K562 (cell line): ENCODE measurements around the gene PCDH7. TPM values are rescaled to one million over a fixed set of nuclear protein-coding genes. Genes with fewer than 3 reads are reported as not detected.

Source experiments
- ATAC-seq: fragments of 200-7000 bp; cut with Tn5 transposase; 3 replicates; pipeline ENCODE4 v1.9.1; 2020; ENCODE audit warnings: moderate library complexity
- BruUV-seq: library from RNA; stranded (reverse); fragments of 400-500 nt; replicated peaks from 2 replicates; lab custom pipeline; 2021; lab: Mats Ljungman, UMichigan
- CTCF ChIA-PET: fragments of 300-600 bp; formaldehyde crosslinking; extraction: SDS; loops from one replicate; lab custom pipeline; 2021; ENCODE audit warnings: low intra/inter-chr PET ratio; lab: Yijun Ruan, JAX
- POLR2A ChIA-PET: fragments of 300-600, 350-650 bp; sonication (Branson Sonifier 250); formaldehyde crosslinking; extraction: SDS; loops from one replicate; lab custom pipeline; 2021; ENCODE audit warnings: antibody characterized with exemption, inconsistent platforms; lab: Yijun Ruan, JAX
- DNase-seq, 4 experiments: peaks; one replicate each; pipeline versions ENCODE4 v3.0.0 to v3.0.0-alpha.2; 2011 to 2018; ENCODE audit warnings: low spot score in 3 of 4, mixed read lengths in 3 of 4; ENCODE audit errors: extremely low read depth in 1 of 4
- FAIRE-seq: peaks from 2 replicates; lab custom pipeline; 2011; peaks lifted over from hg19 to GRCh38; lab: Jason Lieb, UNC
- H2AFZ ChIP-seq: 2 replicates; pipeline ENCODE4 v1.6.0; 2011; ENCODE audit warnings: low read depth, low read length, control low read depth, inconsistent platforms
- H3K27ac ChIP-seq: fragments of 200-600 bp; 3 replicates; pipeline ENCODE4 v1.8.0; 2011; ENCODE audit warnings: low read depth, mild to moderate bottlenecking, control low read depth, inconsistent platforms, low read length, moderate library complexity, mixed read lengths; ENCODE audit errors: extremely low read depth
- H3K27me3 ChIP-seq, 2 experiments: fragments of 300-600 bp in 1 of 2; 2 replicates in 1 of 2; 3 replicates in 1 of 2; pipeline versions ENCODE4 v1.6.0 to v1.8.0; 2011; ENCODE audit warnings: inconsistent platforms in 2 of 2, low read length in 2 of 2, mild to moderate bottlenecking in 1 of 2, mixed read lengths in 1 of 2, moderate library complexity in 1 of 2; ENCODE audit not compliant: control insufficient read depth in 2 of 2, insufficient read depth in 2 of 2
- H3K36me3 ChIP-seq: fragments of 300-600 bp; 3 replicates; pipeline ENCODE4 v1.8.0; 2011; ENCODE audit warnings: mild to moderate bottlenecking, low read length, inconsistent platforms; ENCODE audit not compliant: control insufficient read depth, insufficient read depth
- H3K4me1 ChIP-seq, 2 experiments: fragments of 200-600 bp in 1 of 2; replicated peaks in 1 of 2; 2 replicates in 1 of 2; 3 replicates in 1 of 2; pipeline versions ENCODE4 v1.5.1 to v1.8.0; 2011; ENCODE audit warnings: inconsistent platforms in 2 of 2, low read length in 2 of 2, mild to moderate bottlenecking in 1 of 2, mixed read lengths in 1 of 2, moderate library complexity in 1 of 2; ENCODE audit not compliant: control insufficient read depth in 2 of 2, insufficient read depth in 2 of 2
- H3K4me2 ChIP-seq: 2 replicates; pipeline ENCODE4 v1.6.1; 2011; ENCODE audit warnings: low read length, control low read depth, inconsistent platforms, mixed read lengths; ENCODE audit not compliant: insufficient read depth
- H3K4me3 ChIP-seq: fragments of 200-600 bp; sonication (generic), shearing (Covaris generic); 2 replicates; pipeline ENCODE4 v1.5.1; 2016; ENCODE audit warnings: control low read depth, inconsistent platforms
- H3K79me2 ChIP-seq: fragments of 200-600 bp; 3 replicates; pipeline ENCODE4 v1.8.0; 2011; ENCODE audit warnings: low read length, inconsistent platforms; ENCODE audit not compliant: control insufficient read depth, insufficient read depth
- H3K9ac ChIP-seq, 2 experiments: 2 replicates each; pipeline versions ENCODE4 v1.6.0 to v1.6.1; 2011; ENCODE audit warnings: low read depth in 2 of 2, low read length in 2 of 2, control low read depth in 1 of 2, inconsistent platforms in 1 of 2, mild to moderate bottlenecking in 1 of 2, mixed read lengths in 1 of 2; ENCODE audit not compliant: insufficient read depth in 1 of 2
- H3K9me1 ChIP-seq: one replicate; pipeline ENCODE4 v1.6.0; 2011; ENCODE audit warnings: inconsistent platforms, mild to moderate bottlenecking, low read length, moderate library complexity; ENCODE audit not compliant: control insufficient read depth, insufficient read depth
- H3K9me3 ChIP-seq: replicated peaks from 2 replicates; pipeline ENCODE4 v1.5.1; 2011; ENCODE audit warnings: low read depth, low read length, inconsistent platforms; ENCODE audit not compliant: control insufficient read depth, insufficient read depth
- H4K20me1 ChIP-seq: replicated peaks from 2 replicates; pipeline ENCODE4 v1.6.1; 2011; ENCODE audit warnings: low read length, inconsistent platforms, mixed read lengths; ENCODE audit not compliant: control insufficient read depth, insufficient read depth
- ARNT ChIP-seq, 2 experiments: fragments of 450-650 bp; IDR thresholded peaks; 2 replicates each; pipeline ENCODE4 v1.6.1; 2016; ENCODE audit warnings: mild to moderate bottlenecking in 1 of 2
- EP400 ChIP-seq: fragments of 450-650 bp; IDR thresholded peaks from 2 replicates; pipeline ENCODE4 v1.6.1; 2017; ENCODE audit warnings: antibody characterized with exemption, mild to moderate bottlenecking, moderate library complexity
- ESRRA ChIP-seq: fragments of 450-650 bp; IDR thresholded peaks from 2 replicates; pipeline ENCODE4 v1.6.1; 2014; ENCODE audit warnings: low read depth, mild to moderate bottlenecking, moderate library complexity, borderline replicate concordance
- GABPB2 ChIP-seq: fragments of 250-450 bp; sonication (Bioruptor Pico); conservative IDR thresholded peaks from 2 replicates; pipeline ENCODE4 v1.5.1; 2021; ENCODE audit warnings: mild to moderate bottlenecking
- ZBTB17 ChIP-seq: fragments of 450-650 bp; formaldehyde crosslinking; IDR thresholded peaks from 2 replicates; pipeline ENCODE4 v1.4.0; 2020; ENCODE audit warnings: mild to moderate bottlenecking
- ZC3H8 ChIP-seq: fragments of 450-650 bp; IDR thresholded peaks from 2 replicates; pipeline ENCODE4 v1.6.1; 2017
- in situ Hi-C: fragments of 300-500 bp; cut with MboI; formaldehyde crosslinking; loops from 4 replicates; pipeline ENCODE4 v1.15.0; 2018; ENCODE audit warnings: inconsistent platforms, mixed read lengths
- intact Hi-C: fragments of 100-400 bp; cut with micrococcal nuclease; formaldehyde crosslinking; loops from 2 replicates; pipeline ENCODE4 v1.14.2; 2022
- polyA plus RNA-seq, 8 experiments: library from polyadenylated mRNA; depleted of rRNA in 4 of 8; stranded (reverse) in 5 of 8; unstranded in 3 of 8; fragments of >200 nt; fragmentation: Nextera tagmentation in 2 of 8; fragmentation: Illumina TruSeq in 1 of 8; extraction: Ambion mirVana in 2 of 8; extraction: Trizol in 1 of 8; gene quantifications; 2 replicates each; pipeline versions ENCODE4 v1.2.1 to v1.2.3, GENCODE V29; 2011 to 2014; ENCODE audit warnings: inconsistent platforms in 1 of 8, missing spikeins in 1 of 8
- total RNA-seq, 7 experiments: library from RNA; depleted of rRNA in 6 of 7; stranded (reverse); fragments of >200 nt in 6 of 7; fragmentation: Illumina TruSeq in 2 of 7; extraction: Trizol in 2 of 7; gene quantifications; 2 replicates each; pipeline versions ENCODE4 v1.2.1 to v1.2.3, GENCODE V29; 2011 to 2021; ENCODE audit warnings: low replicate concordance in 1 of 7
- TF ChIP-seq, protein P1 (sequence below): sonication (generic); formaldehyde crosslinking; IDR thresholded peaks from 2 replicates; pipeline ENCODE4 v1.8.0; 2022; ENCODE audit warnings: mild to moderate bottlenecking, missing genetic modification reagents
- TF ChIP-seq, protein P2 (sequence below), 2 experiments: fragments of 450-650 bp in 1 of 2; sonication (generic) in 1 of 2; formaldehyde crosslinking in 1 of 2; IDR thresholded peaks; 2 replicates each; pipeline versions ENCODE4 v1.7.1 to v1.9.0; 2016 to 2022; ENCODE audit warnings: inconsistent platforms in 1 of 2, mild to moderate bottlenecking in 1 of 2, missing genetic modification reagents in 1 of 2
- TF ChIP-seq, protein P3 (sequence below): fragments of 450-650 bp; IDR thresholded peaks from one replicate; pipeline ENCODE4 v1.6.1; 2018; ENCODE audit warnings: mild to moderate bottlenecking, moderate library complexity; ENCODE audit not compliant: partially characterized antibody
- TF ChIP-seq, protein P4 (sequence below): sonication (generic); formaldehyde crosslinking; IDR thresholded peaks from 2 replicates; pipeline ENCODE4 v1.8.0; 2022; ENCODE audit warnings: mild to moderate bottlenecking, low read depth, missing genetic modification reagents

The PCDH7 gene
- total and polyA plus RNA-seq, 9 of the 15 experiments (the other 6 are each of a cell fraction or from before 2014, with no cell fraction given), result not detected

DNA sequence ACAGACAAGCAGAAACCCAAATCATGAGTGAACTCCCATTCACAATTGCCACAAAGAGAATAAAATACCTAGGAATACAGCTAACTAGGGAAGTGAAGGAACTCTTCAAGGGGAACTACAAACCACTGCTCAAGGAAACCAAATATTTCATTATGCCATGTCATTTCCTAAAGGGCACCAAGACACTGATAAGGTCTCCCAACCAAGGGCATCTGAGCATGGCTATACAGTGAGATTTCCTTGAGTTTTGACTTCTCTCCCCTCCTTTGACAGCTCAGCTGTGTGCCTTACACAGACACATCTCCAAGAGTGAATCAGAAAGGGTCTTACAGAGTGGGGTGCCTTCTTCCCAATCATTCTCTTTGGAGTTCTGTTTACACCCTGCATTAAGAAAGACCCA is 40.4 kb downstream of the PCDH7 start:
- H3K4me2 ChIP-seq, result no peak overlapping the region
- no peaks in the 10 kb centered on the region for H4K20me1 ChIP-seq
- CTCF ChIA-PET, result no interaction called here
- no peaks in the 10 kb centered on the region for H3K79me2 ChIP-seq
- H3K4me1 ChIP-seq, result no peaks in the 10 kb centered on the region
- H3K4me3 ChIP-seq, result no peak overlapping the region
- H3K9me1 ChIP-seq, result no peaks in the 10 kb centered on the region
- H2AFZ ChIP-seq, result no peak overlapping the region
- H3K9ac ChIP-seq, result no peak overlapping the region
- POLR2A ChIA-PET, result no interaction called here
- FAIRE-seq (no peak), ATAC-seq (no peak), DNase-seq (no peak)
- in situ Hi-C loops (no loop called here), intact Hi-C loops (no loop called here)
- H3K27me3 ChIP-seq, result no peaks in the 10 kb centered on the region
- H3K27ac ChIP-seq, result no peak overlapping the region
- H3K36me3 ChIP-seq, result no peaks in the 10 kb centered on the region
- BruUV-seq, result no TSS peak
- H3K9me3 ChIP-seq, result no peaks in the 10 kb centered on the region; the same call in 1 of the 2 replicates
- TF ChIP-seq, protein P1, sequence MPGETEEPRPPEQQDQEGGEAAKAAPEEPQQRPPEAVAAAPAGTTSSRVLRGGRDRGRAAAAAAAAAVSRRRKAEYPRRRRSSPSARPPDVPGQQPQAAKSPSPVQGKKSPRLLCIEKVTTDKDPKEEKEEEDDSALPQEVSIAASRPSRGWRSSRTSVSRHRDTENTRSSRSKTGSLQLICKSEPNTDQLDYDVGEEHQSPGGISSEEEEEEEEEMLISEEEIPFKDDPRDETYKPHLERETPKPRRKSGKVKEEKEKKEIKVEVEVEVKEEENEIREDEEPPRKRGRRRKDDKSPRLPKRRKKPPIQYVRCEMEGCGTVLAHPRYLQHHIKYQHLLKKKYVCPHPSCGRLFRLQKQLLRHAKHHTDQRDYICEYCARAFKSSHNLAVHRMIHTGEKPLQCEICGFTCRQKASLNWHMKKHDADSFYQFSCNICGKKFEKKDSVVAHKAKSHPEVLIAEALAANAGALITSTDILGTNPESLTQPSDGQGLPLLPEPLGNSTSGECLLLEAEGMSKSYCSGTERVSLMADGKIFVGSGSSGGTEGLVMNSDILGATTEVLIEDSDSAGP (CRISPR knock-in tag), result no peak
- TF ChIP-seq ESRRA (no peak), ZBTB17 (no peak), ZC3H8 (no peak), EP400 (no peak), GABPB2 (CRISPR knock-in tag) (no peak), ARNT (IDR thresholded peaks at IDR 0.05) (no peak)
- TF ChIP-seq, protein P2, sequence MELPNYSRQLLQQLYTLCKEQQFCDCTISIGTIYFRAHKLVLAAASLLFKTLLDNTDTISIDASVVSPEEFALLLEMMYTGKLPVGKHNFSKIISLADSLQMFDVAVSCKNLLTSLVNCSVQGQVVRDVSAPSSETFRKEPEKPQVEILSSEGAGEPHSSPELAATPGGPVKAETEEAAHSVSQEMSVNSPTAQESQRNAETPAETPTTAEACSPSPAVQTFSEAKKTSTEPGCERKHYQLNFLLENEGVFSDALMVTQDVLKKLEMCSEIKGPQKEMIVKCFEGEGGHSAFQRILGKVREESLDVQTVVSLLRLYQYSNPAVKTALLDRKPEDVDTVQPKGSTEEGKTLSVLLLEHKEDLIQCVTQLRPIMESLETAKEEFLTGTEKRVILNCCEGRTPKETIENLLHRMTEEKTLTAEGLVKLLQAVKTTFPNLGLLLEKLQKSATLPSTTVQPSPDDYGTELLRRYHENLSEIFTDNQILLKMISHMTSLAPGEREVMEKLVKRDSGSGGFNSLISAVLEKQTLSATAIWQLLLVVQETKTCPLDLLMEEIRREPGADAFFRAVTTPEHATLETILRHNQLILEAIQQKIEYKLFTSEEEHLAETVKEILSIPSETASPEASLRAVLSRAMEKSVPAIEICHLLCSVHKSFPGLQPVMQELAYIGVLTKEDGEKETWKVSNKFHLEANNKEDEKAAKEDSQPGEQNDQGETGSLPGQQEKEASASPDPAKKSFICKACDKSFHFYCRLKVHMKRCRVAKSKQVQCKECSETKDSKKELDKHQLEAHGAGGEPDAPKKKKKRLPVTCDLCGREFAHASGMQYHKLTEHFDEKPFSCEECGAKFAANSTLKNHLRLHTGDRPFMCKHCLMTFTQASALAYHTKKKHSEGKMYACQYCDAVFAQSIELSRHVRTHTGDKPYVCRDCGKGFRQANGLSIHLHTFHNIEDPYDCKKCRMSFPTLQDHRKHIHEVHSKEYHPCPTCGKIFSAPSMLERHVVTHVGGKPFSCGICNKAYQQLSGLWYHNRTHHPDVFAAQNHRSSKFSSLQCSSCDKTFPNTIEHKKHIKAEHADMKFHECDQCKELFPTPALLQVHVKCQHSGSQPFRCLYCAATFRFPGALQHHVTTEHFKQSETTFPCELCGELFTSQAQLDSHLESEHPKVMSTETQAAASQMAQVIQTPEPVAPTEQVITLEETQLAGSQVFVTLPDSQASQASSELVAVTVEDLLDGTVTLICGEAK (IDR thresholded peaks at IDR 0.05), result no peak
- TF ChIP-seq, protein P2 (CRISPR knock-in tag; IDR thresholded peaks at IDR 0.05), result no peak
- TF ChIP-seq, protein P3, sequence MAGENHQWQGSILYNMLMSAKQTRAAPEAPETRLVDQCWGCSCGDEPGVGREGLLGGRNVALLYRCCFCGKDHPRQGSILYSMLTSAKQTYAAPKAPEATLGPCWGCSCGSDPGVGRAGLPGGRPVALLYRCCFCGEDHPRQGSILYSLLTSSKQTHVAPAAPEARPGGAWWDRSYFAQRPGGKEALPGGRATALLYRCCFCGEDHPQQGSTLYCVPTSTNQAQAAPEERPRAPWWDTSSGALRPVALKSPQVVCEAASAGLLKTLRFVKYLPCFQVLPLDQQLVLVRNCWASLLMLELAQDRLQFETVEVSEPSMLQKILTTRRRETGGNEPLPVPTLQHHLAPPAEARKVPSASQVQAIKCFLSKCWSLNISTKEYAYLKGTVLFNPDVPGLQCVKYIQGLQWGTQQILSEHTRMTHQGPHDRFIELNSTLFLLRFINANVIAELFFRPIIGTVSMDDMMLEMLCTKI, result no peak
- TF ChIP-seq, protein P4, sequence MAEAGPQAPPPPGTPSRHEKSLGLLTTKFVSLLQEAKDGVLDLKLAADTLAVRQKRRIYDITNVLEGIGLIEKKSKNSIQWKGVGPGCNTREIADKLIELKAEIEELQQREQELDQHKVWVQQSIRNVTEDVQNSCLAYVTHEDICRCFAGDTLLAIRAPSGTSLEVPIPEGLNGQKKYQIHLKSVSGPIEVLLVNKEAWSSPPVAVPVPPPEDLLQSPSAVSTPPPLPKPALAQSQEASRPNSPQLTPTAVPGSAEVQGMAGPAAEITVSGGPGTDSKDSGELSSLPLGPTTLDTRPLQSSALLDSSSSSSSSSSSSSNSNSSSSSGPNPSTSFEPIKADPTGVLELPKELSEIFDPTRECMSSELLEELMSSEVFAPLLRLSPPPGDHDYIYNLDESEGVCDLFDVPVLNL (CRISPR knock-in tag), result no peak
